Naive thymus-derived CD4-positive, alpha-beta T cell (primary cell): ENCODE data around the gene BTBD8. TPM values are rescaled to one million over a fixed set of nuclear protein-coding genes. Genes with fewer than 3 reads are reported as not detected.

Experiments
- ATAC-seq: fragments of 150-1000 bp; cut with Tn5 transposase; 2 replicates; pipeline ENCODE4 v1.10.0; 2021; ENCODE audit warnings: mild to moderate bottlenecking, moderate library complexity
- CTCF ChIA-PET: fragments of 350-600 bp; sonication (Branson Sonifier 250); formaldehyde crosslinking; loops from one replicate; lab custom pipeline; 2021; ENCODE audit warnings: antibody characterized with exemption; lab: Charles Lee
- POLR2A ChIA-PET: fragments of 350-600 bp; sonication (Branson Sonifier 250); formaldehyde crosslinking; loops from one replicate; lab custom pipeline; 2021; ENCODE audit warnings: antibody characterized with exemption, inconsistent platforms; lab: Charles Lee
- DNase-seq, 9 donors: peaks; one replicate each; pipeline versions ENCODE4 v3.0.0 to v3.0.0-alpha.2; 2020 to 2022; ENCODE audit warnings: mixed read lengths in 1 of 9
- H3K27ac ChIP-seq: one replicate; pipeline ENCODE4 v1.7.0; 2013; ENCODE audit warnings: mild to moderate bottlenecking, low read depth, low read length, moderate library complexity
- H3K27me3 ChIP-seq, 2 donors: one replicate each; pipeline ENCODE4 v1.7.0; 2013; ENCODE audit warnings: low read length in 2 of 2, mild to moderate bottlenecking in 2 of 2, moderate library complexity in 2 of 2; ENCODE audit not compliant: control insufficient read depth in 2 of 2, insufficient read depth in 2 of 2
- H3K36me3 ChIP-seq, 3 experiments: 1 replicate in 2 of 3; 2 replicates in 1 of 3; pipeline ENCODE4 v1.7.0; 2013; ENCODE audit warnings: low read length in 3 of 3, mild to moderate bottlenecking in 3 of 3, moderate library complexity in 1 of 3; ENCODE audit not compliant: insufficient read depth in 3 of 3, control insufficient read depth in 2 of 3
- H3K4me1 ChIP-seq, 2 donors: one replicate each; pipeline ENCODE4 v1.7.0; 2013; ENCODE audit warnings: low read length in 2 of 2, mild to moderate bottlenecking in 2 of 2, moderate library complexity in 1 of 2; ENCODE audit not compliant: control insufficient read depth in 2 of 2, insufficient read depth in 2 of 2
- H3K4me3 ChIP-seq: 2 replicates; pipeline ENCODE4 v1.7.0; 2013; ENCODE audit warnings: mild to moderate bottlenecking, low read length
- H3K9me3 ChIP-seq, 3 experiments: 1 replicate in 2 of 3; 2 replicates in 1 of 3; pipeline ENCODE4 v1.7.0; 2013; ENCODE audit warnings: low read length in 3 of 3; ENCODE audit not compliant: control insufficient read depth in 2 of 3
- H3K27ac Mint-ChIP-seq, 9 donors: one replicate each; pipeline ENCODE4 v1.8.0; 2020 to 2022; ENCODE audit warnings: mixed read lengths in 9 of 9, mild to moderate bottlenecking in 8 of 9, moderate library complexity in 5 of 9, inconsistent platforms in 2 of 9
- H3K27me3 Mint-ChIP-seq, 5 donors: one replicate each; pipeline ENCODE4 v1.8.0; 2021 to 2022; ENCODE audit warnings: mixed read lengths in 5 of 5, mild to moderate bottlenecking in 1 of 5
- H3K36me3 Mint-ChIP-seq, 5 donors: one replicate each; pipeline ENCODE4 v1.8.0; 2020 to 2022; ENCODE audit warnings: mixed read lengths in 5 of 5, mild to moderate bottlenecking in 3 of 5, inconsistent platforms in 1 of 5
- H3K4me1 Mint-ChIP-seq, 7 donors: one replicate each; pipeline ENCODE4 v1.8.0; 2020 to 2022; ENCODE audit warnings: mixed read lengths in 7 of 7, mild to moderate bottlenecking in 3 of 7, inconsistent platforms in 1 of 7
- H3K4me3 Mint-ChIP-seq, 10 donors: one replicate each; pipeline ENCODE4 v1.8.0; 2020 to 2022; ENCODE audit warnings: mild to moderate bottlenecking in 10 of 10, mixed read lengths in 10 of 10, moderate library complexity in 6 of 10, inconsistent platforms in 2 of 10
- H3K9me3 Mint-ChIP-seq, 11 donors: one replicate each; pipeline ENCODE4 v1.8.0; 2020 to 2022; ENCODE audit warnings: mixed read lengths in 11 of 11, mild to moderate bottlenecking in 4 of 11, inconsistent platforms in 1 of 11, moderate library complexity in 1 of 11
- intact Hi-C, 2 donors: fragments of 100-400 bp; cut with micrococcal nuclease; formaldehyde crosslinking; loops; one replicate each; pipeline ENCODE4 v1.15.1; 2023
- polyA plus RNA-seq, 2 donors: library from polyadenylated mRNA; unstranded; fragments of 300-500 nt; fragmentation: Illumina TruSeq; gene quantifications; one replicate each; pipeline ENCODE4 v1.2.3, GENCODE V29; 2021
- total RNA-seq, 6 experiments: library from RNA in 5 of 6; stranded (reverse) in 5 of 6; gene quantifications; 1 replicate in 5 of 6; 2 replicates in 1 of 6; pipeline ENCODE4 v1.2.3 and lab custom pipeline; 2021 to 2026

Gene BTBD8
- total and polyA plus RNA-seq, 7 experiments from 2014 or later = 1.7 to 11.4 (median 4.6) TPM

GRCh38 chr1:92084651-92085050, 4.5 kb downstream of the BTBD8 start:
- peaks cover 0 to 13% (median 0%) of the 10 kb centered on the region in 3 experiments for H3K9me3 ChIP-seq
- CTCF ChIA-PET = no interaction called here
- H3K27ac ChIP-seq = no peak overlapping the region
- Mint-ChIP-seq H3K9me3 (peaks cover 0 to 23% (median 7%) of the 10 kb centered on the region in 11 donors), H3K27me3 (no peaks in the 10 kb centered on the region), H3K4me3 (no peak overlapping the region), H3K27ac (no peak overlapping the region), H3K36me3 (peaks cover 0 to 29% (median 17%) of the 10 kb centered on the region in 5 donors), H3K4me1 (peaks cover 5 to 40% (median 29%) of the 10 kb centered on the region in 7 donors)
- ATAC-seq (no peak), DNase-seq (no peak)
- H3K4me1 ChIP-seq = peaks cover 0 to 3% of the 10 kb centered on the region in 2 donors
- H3K27me3 ChIP-seq = no peaks in the 10 kb centered on the region
- no peak overlapping the region for H3K4me3 ChIP-seq
- POLR2A ChIA-PET = no interaction called here
- H3K36me3 ChIP-seq = no peaks in the 10 kb centered on the region
- intact Hi-C loops = loop anchor here (5.0 kb wide), 6 partner anchors 52 to 748 kb away; partner anchors contain the start of genes CDC7 (in 2 of the 2) and RPL5 (in 1 of the 2)

GRCh38 chr1:92085727-92086126, 5.6 kb downstream of the BTBD8 start:
- Mint-ChIP-seq H3K4me1 (peaks cover 0 to 30% (median 24%) of the 10 kb centered on the region in 7 donors), H3K36me3 (peaks cover 0 to 35% (median 24%) of the 10 kb centered on the region in 5 donors), H3K9me3 (peaks cover 0 to 23% (median 7%) of the 10 kb centered on the region in 11 donors), H3K27me3 (no peaks in the 10 kb centered on the region), H3K4me3 (peak overlapping the region in 1 of 10 donors; percentile 50), H3K27ac (no peak overlapping the region)
- no peaks in the 10 kb centered on the region for H3K36me3 ChIP-seq
- no peaks in the 10 kb centered on the region for H3K27me3 ChIP-seq
- H3K4me3 ChIP-seq = no peak overlapping the region
- ATAC-seq (no peak), DNase-seq (no peak)
- peaks cover 0 to 13% (median 0%) of the 10 kb centered on the region in 3 experiments for H3K9me3 ChIP-seq
- peaks cover 0 to 3% of the 10 kb centered on the region in 2 donors for H3K4me1 ChIP-seq
- CTCF ChIA-PET = no interaction called here
- POLR2A ChIA-PET = no interaction called here
- no peak overlapping the region for H3K27ac ChIP-seq
- intact Hi-C loops = no loop called here

- Mint-ChIP-seq H3K9me3 (peaks cover 0 to 23% (median 7%) of the 10 kb centered on the region in 11 donors), H3K27ac (no peak overlapping the region), H3K36me3 (peaks cover 0 to 41% (median 33%) of the 10 kb centered on the region in 5 donors), H3K27me3 (no peaks in the 10 kb centered on the region), H3K4me3 (no peak overlapping the region), H3K4me1 (peaks cover 0 to 25% (median 14%) of the 10 kb centered on the region in 7 donors)
- no peak overlapping the region for H3K4me3 ChIP-seq
- POLR2A ChIA-PET = no interaction called here
- DNase-seq (no peak), ATAC-seq (no peak)
- H3K9me3 ChIP-seq = peaks cover 0 to 13% (median 0%) of the 10 kb centered on the region in 3 experiments
- no peaks in the 10 kb centered on the region for H3K36me3 ChIP-seq
- CTCF ChIA-PET = no interaction called here
- no peaks in the 10 kb centered on the region for H3K4me1 ChIP-seq
- intact Hi-C loops = no loop called here
- H3K27ac ChIP-seq = no peak overlapping the region
- H3K27me3 ChIP-seq = no peaks in the 10 kb centered on the region
Measured at GRCh38 chr1:92087542-92087941, 7.4 kb downstream of the BTBD8 start.

GRCh38 chr1:92091625-92092024, 11.5 kb downstream of the BTBD8 start:
- no peaks in the 10 kb centered on the region for H3K4me1 ChIP-seq
- Mint-ChIP-seq H3K4me3 (no peak overlapping the region), H3K4me1 (peaks cover 0 to 21% (median 7%) of the 10 kb centered on the region in 7 donors), H3K36me3 (peaks cover 0 to 46% (median 35%) of the 10 kb centered on the region in 5 donors), H3K9me3 (peaks cover 0 to 4% (median 0%) of the 10 kb centered on the region in 11 donors), H3K27ac (no peak overlapping the region), H3K27me3 (no peaks in the 10 kb centered on the region)
- H3K36me3 ChIP-seq = no peaks in the 10 kb centered on the region
- intact Hi-C loops = no loop called here
- ChIA-PET POLR2A (no interaction called here), CTCF (no interaction called here)
- H3K27me3 ChIP-seq = no peaks in the 10 kb centered on the region
- no peak overlapping the region for H3K27ac ChIP-seq
- DNase-seq = no peak
- no peak for ATAC-seq
- H3K9me3 ChIP-seq = peaks cover 0 to 2% (median 0%) of the 10 kb centered on the region in 3 experiments
- H3K4me3 ChIP-seq = no peak overlapping the region

- Mint-ChIP-seq H3K4me1 (peaks cover 0 to 17% (median 9%) of the 10 kb centered on the region in 7 donors), H3K9me3 (no peaks in the 10 kb centered on the region), H3K27ac (no peak overlapping the region), H3K27me3 (no peaks in the 10 kb centered on the region), H3K36me3 (peaks cover 0 to 63% (median 49%) of the 10 kb centered on the region in 5 donors), H3K4me3 (no peak overlapping the region)
- Histone ChIP-seq H3K36me3 (no peaks in the 10 kb centered on the region), H3K27ac (no peak overlapping the region), H3K9me3 (no peaks in the 10 kb centered on the region), H3K4me3 (no peak overlapping the region), H3K4me1 (no peaks in the 10 kb centered on the region), H3K27me3 (no peaks in the 10 kb centered on the region)
- POLR2A ChIA-PET = no interaction called here
- CTCF ChIA-PET = no interaction called here
- intact Hi-C loops = no loop called here
- no peak for DNase-seq
- no peak for ATAC-seq
Measured at GRCh38 chr1:92094090-92094489, 13.9 kb downstream of the BTBD8 start.

- Mint-ChIP-seq H3K4me1 (peaks cover 0 to 17% (median 9%) of the 10 kb centered on the region in 7 donors), H3K9me3 (no peaks in the 10 kb centered on the region), H3K4me3 (no peak overlapping the region), H3K27me3 (no peaks in the 10 kb centered on the region), H3K36me3 (peaks cover 0 to 61% (median 47%) of the 10 kb centered on the region in 5 donors), H3K27ac (peak overlapping the region in 1 of 9 donors; percentile 1)
- Histone ChIP-seq H3K27me3 (no peaks in the 10 kb centered on the region), H3K4me3 (no peak overlapping the region), H3K9me3 (no peaks in the 10 kb centered on the region), H3K27ac (no peak overlapping the region), H3K36me3 (no peaks in the 10 kb centered on the region), H3K4me1 (no peaks in the 10 kb centered on the region)
- intact Hi-C loops = no loop called here
- CTCF ChIA-PET = no interaction called here
- ATAC-seq (no peak), DNase-seq (no peak)
- POLR2A ChIA-PET = no interaction called here
Measured at GRCh38 chr1:92094595-92094994, 14.4 kb downstream of the BTBD8 start.

GRCh38 chr1:92095874-92096273, 15.7 kb downstream of the BTBD8 start:
- H3K27me3 ChIP-seq = no peaks in the 10 kb centered on the region
- no peaks in the 10 kb centered on the region for H3K36me3 ChIP-seq
- no peak overlapping the region for H3K27ac ChIP-seq
- no peak overlapping the region for H3K4me3 ChIP-seq
- DNase-seq = no peak
- ChIA-PET CTCF (no interaction called here), POLR2A (no interaction called here)
- intact Hi-C loops = no loop called here
- H3K9me3 ChIP-seq = no peaks in the 10 kb centered on the region
- H3K27ac Mint-ChIP-seq = no peak overlapping the region
- peak; percentile 53 for ATAC-seq
- H3K4me1 Mint-ChIP-seq = peaks cover 0 to 16% (median 9%) of the 10 kb centered on the region in 7 donors
- no peak overlapping the region for H3K4me3 Mint-ChIP-seq
- H3K27me3 Mint-ChIP-seq = no peaks in the 10 kb centered on the region
- no peaks in the 10 kb centered on the region for H3K9me3 Mint-ChIP-seq
- H3K4me1 ChIP-seq = no peaks in the 10 kb centered on the region
- H3K36me3 Mint-ChIP-seq = peaks cover 0 to 51% (median 44%) of the 10 kb centered on the region in 5 donors
